Posterior vena cava (tissue), 2 donors: Measurements from ENCODE around the gene EEF1B2. TPM values are rescaled to one million over a fixed set of nuclear protein-coding genes. Genes with fewer than 3 reads are reported as not detected.
"Not testable (repeated sequence)": the region's sequence is repeated elsewhere in the genome, so short reads cannot be mapped to it uniquely, and the experiment has no call there.

Experiments
- DNase-seq: peaks from one replicate; pipeline ENCODE4 v3.0.0-alpha.2; 2020; ENCODE audit warnings: low spot score
- intact Hi-C, 2 donors: fragments of 100-400 bp; cut with DNase I; formaldehyde crosslinking; loops; one replicate each; pipeline versions ENCODE4 v1.14.1 to v1.14.2; 2022 to 2023
- long read RNA-seq, 2 donors: library from polyadenylated mRNA; unstranded; transcript quantifications; one replicate each; pipeline ENCODE4 v2.0.0, GENCODE V29; 2020 to 2021
- total RNA-seq, 2 donors: library from RNA; stranded (reverse); fragmentation: NEBNext Ultra II Directional; extraction: Animal tissue kit (Norgen Biotek cat#: 25700); gene quantifications; one replicate each; pipeline ENCODE4 v1.2.1, GENCODE V29; 2021
- donor health status: DM: yes; HTN: yes; CAD: no.
- donor health status: DM: yes; HTN: yes; CAD: no.

The EEF1B2 gene
- total RNA-seq, result 100 to 1,000 TPM; 389 to 393 TPM
- long read RNA-seq, donor 1, transcript EEF1B2-201 (7 exons, 844 nt), result minor isoform, 6 of 67 reads
- long read RNA-seq, donor 1, transcript EEF1B2-203 (6 exons, 1,098 nt), result major isoform, 58 of 67 reads
- long read RNA-seq, donor 1, partial matches to known transcripts, result 0 of 67 reads
- long read RNA-seq, donor 1, other reads (novel, unspliced or antisense), result 2 of 67 reads
- long read RNA-seq, donor 2, transcript EEF1B2-201 (7 exons, 844 nt), result minor isoform, 5 of 351 reads
- long read RNA-seq, donor 2, transcript EEF1B2-203 (6 exons, 1,098 nt), result major isoform, 334 of 351 reads
- long read RNA-seq, donor 2, partial matches to known transcripts, result 4 of 351 reads
- long read RNA-seq, donor 2, other reads (novel, unspliced or antisense), result 5 of 351 reads

GRCh38 chr2:206159346-206160124, at the start of gene EEF1B2, which contains the start of gene NDUFS1:
Gene EEF1B2 (plus strand): TSS chr2:206159895. CDS start chr2:206159980, 85 bp downstream.
Gene NDUFS1 (minus strand): TSS chr2:206159444. CDS start chr2:206153678, 5,766 bp downstream.
- intact Hi-C loops, result no loop called here
- DNase-seq, result peak; percentile 99

GRCh38 chr2:206112108-206112507, 47.6 kb upstream of the EEF1B2 start:
- DNase-seq, result no peak
- intact Hi-C loops, result no loop called here

DNA sequence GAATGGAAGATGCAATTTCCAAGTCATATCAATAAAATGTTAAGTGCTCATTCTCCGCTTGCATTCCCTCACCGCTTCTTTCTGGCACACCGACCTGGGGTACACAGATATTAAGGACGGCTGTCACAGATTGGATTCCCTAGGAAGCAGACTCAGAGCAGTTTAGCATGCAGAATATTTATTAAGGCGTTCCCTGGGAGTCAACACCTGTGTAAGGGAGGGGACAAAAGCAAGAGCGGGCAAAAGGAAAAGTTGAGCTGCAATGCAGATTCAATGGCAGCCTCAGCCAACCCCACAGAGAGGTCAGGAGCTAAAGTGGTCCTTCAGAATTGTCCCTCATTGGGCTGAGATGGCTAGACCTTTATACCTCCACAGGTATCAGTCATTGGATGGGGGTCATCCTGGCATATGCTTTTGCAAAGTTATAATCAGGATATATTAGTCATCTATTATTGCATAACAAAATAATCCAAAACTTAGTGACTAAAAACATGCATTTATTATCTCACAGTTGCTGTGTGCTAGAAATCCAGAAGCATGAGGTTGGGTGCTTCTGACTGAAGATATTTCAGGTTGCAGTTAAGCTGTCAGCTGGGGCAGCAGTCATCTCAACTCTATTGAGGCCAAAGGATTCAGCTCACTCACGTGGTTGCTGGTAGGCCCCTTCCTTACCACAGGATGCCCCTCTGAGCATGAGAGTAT, 46.7 kb upstream of the EEF1B2 start:
- DNase-seq, result no peak
- intact Hi-C loops, result no loop called here

GRCh38 chr2:206115026-206115578, 44.6 kb upstream of the EEF1B2 start:
- no peak for DNase-seq
- intact Hi-C loops, result no loop called here

- no peak for DNase-seq
- intact Hi-C loops, result no loop called here
These were observed 43.4 kb upstream of the EEF1B2 start for GRCh38 chr2:206116278-206116677.

- DNase-seq, intact Hi-C loops: not testable (repeated sequence)
These were observed 37.1 kb upstream of the EEF1B2 start for GRCh38 chr2:206122569-206122968.

- intact Hi-C loops, result no loop called here
- DNase-seq, result no peak
These were observed 33.8 kb upstream of the EEF1B2 start for GRCh38 chr2:206125901-206126300.

DNA sequence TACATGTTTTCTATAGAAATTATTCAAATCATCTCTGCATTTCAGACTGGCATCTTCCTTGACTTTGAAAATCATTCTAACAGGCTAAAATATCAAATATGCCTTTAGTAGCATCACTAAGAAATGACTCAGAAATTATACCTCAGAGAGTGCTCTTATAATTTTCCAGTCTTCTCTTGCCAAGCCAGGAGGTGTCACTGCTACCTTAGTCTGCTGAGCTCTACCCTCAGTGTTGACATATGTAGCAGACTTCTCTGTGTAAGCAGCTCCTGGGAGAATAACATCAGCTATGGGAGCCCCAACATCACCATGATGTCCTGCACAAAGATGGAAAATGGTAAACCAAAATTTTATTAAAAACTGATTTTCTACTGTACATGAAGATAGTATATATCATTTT, 32.0 kb upstream of the EEF1B2 start:
- DNase-seq, result no peak
- intact Hi-C loops, result no loop called here

- DNase-seq, result no peak
- intact Hi-C loops, result no loop called here
These were observed 16.2 kb upstream of the EEF1B2 start for GRCh38 chr2:206143451-206143850.

DNA sequence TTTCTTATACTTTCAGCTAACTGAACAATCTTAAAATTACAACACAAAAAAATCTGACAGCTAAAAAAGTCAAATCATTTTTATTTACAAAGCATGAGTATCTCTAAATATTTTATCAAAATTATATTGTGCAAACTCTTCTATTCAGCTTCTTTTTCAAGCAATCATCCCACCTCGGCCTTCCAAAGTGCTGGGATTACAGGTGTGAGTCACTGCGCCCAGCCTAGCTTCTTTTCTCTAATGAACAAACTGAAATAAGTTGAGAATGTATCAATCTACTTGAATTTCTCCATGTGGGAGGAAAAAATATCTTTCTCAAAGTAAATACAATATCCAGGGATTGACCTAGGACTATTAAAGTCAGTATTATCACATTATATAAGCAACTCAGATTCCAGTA, 15.3 kb upstream of the EEF1B2 start:
- intact Hi-C loops, result no loop called here
- DNase-seq, result no peak

DNA sequence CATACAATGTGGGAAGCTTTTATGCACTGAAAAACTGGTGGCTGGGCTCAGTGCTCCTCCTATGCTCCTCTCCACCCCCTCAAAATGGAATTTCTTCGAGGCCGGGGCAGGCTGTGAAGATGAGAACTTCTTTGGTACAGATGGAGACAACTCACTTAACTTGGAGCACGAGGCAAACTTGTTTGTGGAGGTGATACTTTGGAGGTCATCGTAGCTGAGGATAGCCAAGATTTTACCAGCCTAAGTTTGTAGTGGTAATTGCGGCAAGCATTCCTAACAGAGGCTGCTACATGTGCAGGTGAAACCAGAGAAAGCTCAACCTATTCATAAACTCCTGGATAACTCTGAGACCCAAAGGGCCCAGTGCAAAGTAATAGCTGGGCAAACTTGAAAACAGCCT, 14.0 kb upstream of the EEF1B2 start:
- intact Hi-C loops, result no loop called here
- no peak for DNase-seq

GRCh38 chr2:206149330-206149729, 10.4 kb upstream of the EEF1B2 start:
- no peak for DNase-seq
- intact Hi-C loops, result no loop called here

DNA sequence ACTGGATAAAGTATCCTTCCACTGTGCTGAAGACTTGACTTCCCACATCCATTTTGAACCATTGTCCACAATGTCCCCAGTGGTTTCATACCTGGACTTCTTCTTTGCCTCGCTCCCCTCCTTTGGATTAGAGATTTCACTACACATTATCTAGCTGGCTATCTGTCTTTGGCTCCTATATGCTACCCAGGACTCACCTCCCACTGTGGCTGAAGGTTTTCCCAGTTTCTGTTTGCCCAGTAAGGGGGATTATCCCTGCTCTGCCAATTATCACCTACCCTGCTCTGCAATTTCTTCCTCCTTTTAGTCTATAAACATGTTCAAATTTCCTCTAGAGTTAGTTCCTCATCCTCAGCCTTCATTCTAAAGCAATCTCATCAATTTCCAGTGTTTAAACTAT, 9.5 kb upstream of the EEF1B2 start:
- intact Hi-C loops, result no loop called here

DNA sequence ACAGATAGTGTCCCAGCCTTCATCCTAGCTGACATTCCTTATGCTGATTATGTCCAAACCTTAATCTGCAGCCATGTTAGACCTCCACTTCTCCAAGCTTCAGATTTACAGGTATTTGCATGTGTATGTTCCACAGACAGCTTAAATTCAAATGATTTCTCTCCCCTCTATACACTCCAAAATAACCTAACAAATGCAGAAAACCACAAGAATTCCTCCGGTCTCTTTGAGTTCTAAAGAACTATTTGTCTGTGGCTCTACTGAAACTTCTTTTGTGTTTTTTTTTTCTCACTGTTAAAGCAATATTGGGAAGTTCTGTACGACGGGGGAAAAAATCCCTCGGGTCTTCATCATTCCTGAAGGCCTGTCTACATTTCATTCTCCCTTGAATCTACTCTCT, 9.1 kb upstream of the EEF1B2 start:
- no peak for DNase-seq
- intact Hi-C loops, result no loop called here

More for the DNA sequence above, 9.5 kb upstream of the EEF1B2 start:
- DNase-seq, result no peak

DNA sequence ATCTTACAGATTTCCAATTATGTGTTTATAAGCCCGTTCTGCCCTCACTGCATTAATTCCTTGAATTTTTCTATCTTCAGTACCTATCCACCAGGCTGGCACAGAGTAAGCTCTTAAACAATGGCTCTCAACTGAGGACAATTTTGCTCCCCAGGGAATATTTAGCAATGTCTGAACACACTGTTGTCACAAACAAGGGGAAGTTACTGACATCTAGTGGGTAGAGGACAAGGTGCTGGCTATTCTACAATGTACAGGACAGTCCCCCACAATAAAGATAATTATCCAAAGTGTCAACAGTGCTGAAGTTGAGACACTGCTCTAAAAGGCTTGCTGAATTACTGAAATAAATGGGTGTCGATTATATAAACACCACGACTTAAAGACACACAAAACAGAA, 5.5 kb upstream of the EEF1B2 start:
- DNase-seq, result no peak
- intact Hi-C loops, result no loop called here

DNA sequence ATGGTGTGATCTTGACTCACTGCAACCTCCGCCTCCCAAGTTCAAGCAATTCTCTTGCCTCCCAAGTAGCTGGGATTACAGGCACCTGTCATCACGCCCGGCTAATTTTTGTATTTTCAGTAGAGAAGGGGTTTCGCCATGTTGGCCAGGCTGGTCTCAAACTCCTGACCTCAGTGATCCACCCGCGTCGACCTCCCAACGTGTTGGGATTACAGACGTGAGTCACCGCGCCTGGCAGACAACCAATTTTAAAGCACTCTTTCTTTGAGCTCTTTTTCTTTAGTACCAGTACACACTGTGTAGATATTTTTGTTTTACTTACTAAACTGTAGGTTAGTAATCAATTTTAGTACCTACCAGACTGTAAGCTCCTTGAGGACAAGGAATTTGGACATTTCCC, 2.7 kb upstream of the EEF1B2 start:
- intact Hi-C loops, result not testable (repeated sequence)

DNA sequence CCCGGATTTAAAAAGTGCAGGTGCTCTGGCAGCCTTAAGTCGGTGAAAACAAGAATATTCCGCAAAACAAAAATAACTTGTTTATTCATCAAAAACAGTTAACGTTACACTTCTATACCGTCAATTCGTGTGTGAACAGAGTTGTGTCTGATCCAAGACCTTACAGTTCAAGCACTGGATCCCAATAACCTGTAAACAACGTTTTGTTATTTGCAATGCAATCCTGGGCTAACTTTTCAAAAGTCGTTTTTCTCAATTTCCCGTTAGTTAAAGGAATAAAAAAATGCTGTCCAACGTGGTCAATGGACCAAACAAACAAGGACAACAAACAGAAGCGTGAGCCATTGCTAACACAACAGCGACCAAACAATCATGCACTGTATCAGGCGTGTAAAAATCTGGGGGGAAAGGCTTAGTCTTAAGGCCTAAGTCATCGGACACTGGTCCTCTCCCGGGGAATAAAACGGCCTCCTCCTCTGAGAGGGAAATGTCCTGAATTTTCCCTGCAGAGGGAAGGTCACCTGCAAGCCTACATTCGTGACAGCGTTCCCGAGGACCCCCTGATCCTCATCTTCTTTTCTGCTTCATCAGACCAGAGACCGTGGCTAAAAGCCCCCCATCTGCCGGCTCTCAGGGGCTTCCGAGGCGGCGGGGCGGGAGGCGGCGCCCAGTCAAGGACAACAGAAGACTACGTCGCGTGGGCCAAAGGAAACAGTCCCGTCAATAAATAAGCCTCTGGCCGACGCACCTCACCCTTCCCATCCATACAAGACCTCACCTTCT, 941 bp upstream of the EEF1B2 start:
- intact Hi-C loops, result no loop called here
- DNase-seq, result no peak

More for the DNA sequence above, 2.7 kb upstream of the EEF1B2 start:
- not testable (repeated sequence) for DNase-seq

DNA sequence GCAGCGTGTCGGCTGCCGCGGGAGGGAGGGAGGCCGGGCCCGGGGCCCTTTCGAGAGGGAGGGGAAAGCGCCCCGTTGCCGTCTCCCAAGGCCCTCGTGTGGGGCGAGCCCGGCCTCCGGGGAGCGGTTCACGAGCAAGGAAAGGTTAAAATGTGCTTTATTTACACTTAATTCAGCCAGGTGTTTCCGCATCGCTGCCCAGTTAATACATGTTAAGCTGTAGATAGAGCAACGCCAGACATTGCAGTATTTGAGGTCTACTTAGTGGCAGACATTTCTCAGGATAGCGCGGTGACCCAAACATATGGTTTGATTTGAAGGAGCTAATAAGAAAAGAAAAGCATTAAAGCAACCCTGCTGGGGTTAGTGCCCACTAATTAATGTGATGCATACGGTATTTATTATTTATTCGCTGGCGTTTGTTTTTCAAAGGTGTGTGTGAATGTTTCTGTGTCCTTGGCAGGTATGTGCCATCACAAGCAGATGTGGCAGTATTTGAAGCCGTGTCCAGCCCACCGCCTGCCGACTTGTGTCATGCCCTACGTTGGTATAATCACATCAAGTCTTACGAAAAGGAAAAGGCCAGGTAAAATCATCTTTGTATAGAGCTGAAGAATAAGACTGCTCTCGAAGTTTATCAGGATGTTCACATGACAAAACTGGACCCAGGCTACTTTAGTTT, 571 bp downstream of the EEF1B2 start:
- intact Hi-C loops, result no loop called here

More for the DNA sequence above, 571 bp downstream of the EEF1B2 start:
- peak; percentile 88 for DNase-seq
